Globus pallidus (tissue), 1 donor: Measurements from ENCODE around the gene CTLA4.
"Not testable (repeated sequence)": the region's sequence is repeated elsewhere in the genome, so short reads cannot be mapped to it uniquely, and the experiment has no call there.

Experiments used
- DNase-seq: peaks from one replicate; pipeline ENCODE4 v3.0.0-alpha.2; 2015; ENCODE audit warnings: low spot score

Gene CTLA4

GRCh38 chr2:203857656-203858055, 9.9 kb upstream of the CTLA4 start:
- DNase-seq, result no peak

GRCh38 chr2:203858176-203858575, 9.4 kb upstream of the CTLA4 start:
- DNase-seq, result no peak

- no peak for DNase-seq
Measured at GRCh38 chr2:203859030-203859789, 8.4 kb upstream of the CTLA4 start.

- DNase-seq, result no peak
Measured at GRCh38 chr2:203861197-203861596, 6.4 kb upstream of the CTLA4 start.

GRCh38 chr2:203861607-203862006, 6.0 kb upstream of the CTLA4 start:
- no peak for DNase-seq

GRCh38 chr2:203869223-203870042, 1.9 kb downstream of the CTLA4 start:
- DNase-seq, result no peak

- DNase-seq, result no peak
Measured at GRCh38 chr2:203870481-203870880, 2.9 kb downstream of the CTLA4 start.

GRCh38 chr2:203870941-203871340, 3.4 kb downstream of the CTLA4 start:
- DNase-seq, result no peak

GRCh38 chr2:203871371-203871983, 3.9 kb downstream of the CTLA4 start:
- no peak for DNase-seq

- DNase-seq, result no peak
Measured at GRCh38 chr2:203873461-203873860, 5.9 kb downstream of the CTLA4 start.

- DNase-seq, result no peak
Measured at GRCh38 chr2:203873921-203874631, 6.5 kb downstream of the CTLA4 start.

GRCh38 chr2:203875471-203875870, 7.9 kb downstream of the CTLA4 start:
- DNase-seq, result no peak

- no peak for DNase-seq
Measured at GRCh38 chr2:203876328-203876727, 8.8 kb downstream of the CTLA4 start.

GRCh38 chr2:203878063-203878462, 10.5 kb downstream of the CTLA4 start:
- no peak for DNase-seq

GRCh38 chr2:203880557-203881125, 13.1 kb downstream of the CTLA4 start:
- no peak for DNase-seq

- not testable (repeated sequence) for DNase-seq
Measured at GRCh38 chr2:203881185-203881584, 13.6 kb downstream of the CTLA4 start.

GRCh38 chr2:203882551-203882950, 15.0 kb downstream of the CTLA4 start:
- DNase-seq, result no peak

- no peak for DNase-seq
Measured at GRCh38 chr2:203886661-203887151, 19.1 kb downstream of the CTLA4 start.

GRCh38 chr2:203887677-203888076, 20.1 kb downstream of the CTLA4 start:
- DNase-seq, result peak; percentile 82

GRCh38 chr2:203889542-203889941, 22.0 kb downstream of the CTLA4 start:
- no peak for DNase-seq

- DNase-seq, result no peak
Measured at GRCh38 chr2:203889944-203890343, 22.4 kb downstream of the CTLA4 start.

- DNase-seq, result no peak
Measured at GRCh38 chr2:203890733-203891132, 23.2 kb downstream of the CTLA4 start.
